Measurements from ENCODE around the gene CEP57.
"Not testable (repeated sequence)": the region's sequence is repeated elsewhere in the genome, so short reads cannot be mapped to it uniquely, and the experiment has no call there.

CEP57 gene

GRCh38 chr11:95863486-95864140 lies 73.3 kb downstream of the CEP57 start:
- no peak for DNase-seq

GRCh38 chr11:95867105-95867504 lies 76.8 kb downstream of the CEP57 start:
- DNase-seq = no peak

GRCh38 chr11:95870877-95871276 lies 80.6 kb downstream of the CEP57 start:
- DNase-seq = not testable (repeated sequence)

- no peak for DNase-seq
Observed at GRCh38 chr11:95877291-95877690, 87.0 kb downstream of the CEP57 start.
